Measurements from ENCODE around the gene AASDH.

The AASDH gene

GRCh38 chr4:56305390-56305789, 81.9 kb downstream of the AASDH start:
- TF ChIP-seq CTCF (IDR thresholded peaks at IDR 0.05; ENCODE audit: low read depth, low read length) = no peak
- no peak for DNase-seq (ENCODE audit: low read depth in 2 of 2)
- H3K4me3 ChIP-seq (replicated peaks in 1 of 2; ENCODE audit: low read depth in 2 of 2, low read length in 2 of 2) = no peak overlapping the region

GRCh38 chr4:56303921-56304320, 83.4 kb downstream of the AASDH start:
- no peak overlapping the region for H3K4me3 ChIP-seq (replicated peaks in 1 of 2; ENCODE audit: low read depth in 2 of 2, low read length in 2 of 2)
- DNase-seq (ENCODE audit: low read depth in 2 of 2) = no peak
- no peak for TF ChIP-seq CTCF (IDR thresholded peaks at IDR 0.05; ENCODE audit: low read depth, low read length)

- no peak for TF ChIP-seq CTCF (IDR thresholded peaks at IDR 0.05; ENCODE audit: low read depth, low read length)
- no peak for DNase-seq (ENCODE audit: low read depth in 2 of 2)
- no peak overlapping the region for H3K4me3 ChIP-seq (replicated peaks in 1 of 2; ENCODE audit: low read depth in 2 of 2, low read length in 2 of 2)
Observed at GRCh38 chr4:56302760-56303159, 84.5 kb downstream of the AASDH start.

- no peak for DNase-seq (ENCODE audit: low read depth in 2 of 2)
- TF ChIP-seq CTCF (IDR thresholded peaks at IDR 0.05; ENCODE audit: low read depth, low read length) = no peak
Observed at GRCh38 chr4:56301997-56302496, 85.2 kb downstream of the AASDH start.

GRCh38 chr4:56301181-56301996, 85.9 kb downstream of the AASDH start:
- no peak overlapping the region for H3K4me3 ChIP-seq (replicated peaks in 1 of 2; ENCODE audit: low read depth in 2 of 2, low read length in 2 of 2)
- TF ChIP-seq CTCF (IDR thresholded peaks at IDR 0.05; ENCODE audit: low read depth, low read length) = peak; percentile 98

More at GRCh38 chr4:56301997-56302496, 85.2 kb downstream of the AASDH start:
- H3K4me3 ChIP-seq (replicated peaks in 1 of 2; ENCODE audit: low read depth in 2 of 2, low read length in 2 of 2) = no peak overlapping the region

GRCh38 chr4:56298236-56298635, 89.1 kb downstream of the AASDH start:
- H3K4me3 ChIP-seq (replicated peaks in 1 of 2; ENCODE audit: low read depth in 2 of 2, low read length in 2 of 2) = no peak overlapping the region
- DNase-seq (ENCODE audit: low read depth in 2 of 2) = no peak
- TF ChIP-seq CTCF (IDR thresholded peaks at IDR 0.05; ENCODE audit: low read depth, low read length) = no peak

More at GRCh38 chr4:56301181-56301996, 85.9 kb downstream of the AASDH start:
- peak; percentile 94 for DNase-seq (ENCODE audit: low read depth in 2 of 2)

Data from cardiac fibroblast (primary cell).